ENCODE data around the gene UBE2F.
"Not testable (repeated sequence)": the region's sequence is repeated elsewhere in the genome, so short reads cannot be mapped to it uniquely, and the experiment has no call there.

The UBE2F gene

GRCh38 chr2:238063414-238064189 is 96.8 kb downstream of the UBE2F start:
- FAIRE-seq: no peak
- TF ChIP-seq TAF1 (IDR thresholded peaks at IDR 0.05; ENCODE audit: low read depth, low read length) (no peak), PAX5 (IDR thresholded peaks at IDR 0.05; ENCODE audit: insufficient read depth, low read length, severe bottlenecking) (no peak), POLR2A (IDR thresholded peaks at IDR 0.05; ENCODE audit: low read depth, low read length) (no peak), SPI1 (IDR thresholded peaks at IDR 0.05; ENCODE audit: low read depth, low read length) (no peak), POU2F2 (IDR thresholded peaks at IDR 0.05; ENCODE audit: low read depth, low read length) (no peak), POLR2AphosphoS5 (IDR thresholded peaks at IDR 0.05; ENCODE audit: low read depth, low read length) (no peak)
- no peak for DNase-seq (ENCODE audit: insufficient read length, low spot score)

- DNase-seq (ENCODE audit: insufficient read length, low spot score) (no peak), FAIRE-seq (no peak)
- TF ChIP-seq SPI1 (IDR thresholded peaks at IDR 0.05; ENCODE audit: low read depth, low read length) (no peak), PAX5 (IDR thresholded peaks at IDR 0.05; ENCODE audit: insufficient read depth, low read length, severe bottlenecking) (no peak), POU2F2 (IDR thresholded peaks at IDR 0.05; ENCODE audit: low read depth, low read length) (no peak), TAF1 (IDR thresholded peaks at IDR 0.05; ENCODE audit: low read depth, low read length) (no peak), POLR2A (IDR thresholded peaks at IDR 0.05; ENCODE audit: low read depth, low read length) (no peak), POLR2AphosphoS5 (IDR thresholded peaks at IDR 0.05; ENCODE audit: low read depth, low read length) (no peak)
These were observed 97.6 kb downstream of the UBE2F start for GRCh38 chr2:238064376-238064775.

- TF ChIP-seq POLR2A (IDR thresholded peaks at IDR 0.05; ENCODE audit: low read depth, low read length) (no peak), SPI1 (IDR thresholded peaks at IDR 0.05; ENCODE audit: low read depth, low read length) (no peak), POU2F2 (IDR thresholded peaks at IDR 0.05; ENCODE audit: low read depth, low read length) (no peak), POLR2AphosphoS5 (IDR thresholded peaks at IDR 0.05; ENCODE audit: low read depth, low read length) (no peak), TAF1 (IDR thresholded peaks at IDR 0.05; ENCODE audit: low read depth, low read length) (no peak), PAX5 (IDR thresholded peaks at IDR 0.05; ENCODE audit: insufficient read depth, low read length, severe bottlenecking) (no peak)
- DNase-seq (ENCODE audit: insufficient read length, low spot score) (no peak), FAIRE-seq (peak; percentile 26)
These were observed 98.4 kb downstream of the UBE2F start for GRCh38 chr2:238065071-238065846.

GRCh38 chr2:238066218-238066617 is 99.4 kb downstream of the UBE2F start:
- no peak for DNase-seq (ENCODE audit: insufficient read length, low spot score)
- TF ChIP-seq POLR2AphosphoS5 (IDR thresholded peaks at IDR 0.05; ENCODE audit: low read depth, low read length) (no peak), PAX5 (IDR thresholded peaks at IDR 0.05; ENCODE audit: insufficient read depth, low read length, severe bottlenecking) (no peak), POLR2A (IDR thresholded peaks at IDR 0.05; ENCODE audit: low read depth, low read length) (no peak)
- no peak for FAIRE-seq

- DNase-seq (ENCODE audit: insufficient read length, low spot score); FAIRE-seq: not testable (repeated sequence)
These were observed 99.9 kb downstream of the UBE2F start for GRCh38 chr2:238066718-238067117.

GRCh38 chr2:238067939-238068338 is 101.1 kb downstream of the UBE2F start:
- FAIRE-seq: no peak

GRCh38 chr2:238069021-238069709 is 102.4 kb downstream of the UBE2F start:
- DNase-seq (ENCODE audit: insufficient read length, low spot score) (no peak), FAIRE-seq (no peak)
- TF ChIP-seq POLR2A (IDR thresholded peaks at IDR 0.05; ENCODE audit: low read depth, low read length): no peak
- no peak for TF ChIP-seq POU2F2 (IDR thresholded peaks at IDR 0.05; ENCODE audit: low read depth, low read length)
- no peak for TF ChIP-seq TAF1 (IDR thresholded peaks at IDR 0.05; ENCODE audit: low read depth, low read length)
- TF ChIP-seq PAX5 (IDR thresholded peaks at IDR 0.05; ENCODE audit: insufficient read depth, low read length, severe bottlenecking): no peak
- no peak for TF ChIP-seq POLR2AphosphoS5 (IDR thresholded peaks at IDR 0.05; ENCODE audit: low read depth, low read length)
- TF ChIP-seq SPI1 (IDR thresholded peaks at IDR 0.05; ENCODE audit: low read depth, low read length): no peak

More at GRCh38 chr2:238067939-238068338, 101.1 kb downstream of the UBE2F start:
- TF ChIP-seq TAF1 (IDR thresholded peaks at IDR 0.05; ENCODE audit: low read depth, low read length) (no peak), SPI1 (IDR thresholded peaks at IDR 0.05; ENCODE audit: low read depth, low read length) (no peak), POLR2AphosphoS5 (IDR thresholded peaks at IDR 0.05; ENCODE audit: low read depth, low read length) (no peak), PAX5 (IDR thresholded peaks at IDR 0.05; ENCODE audit: insufficient read depth, low read length, severe bottlenecking) (no peak), POLR2A (IDR thresholded peaks at IDR 0.05; ENCODE audit: low read depth, low read length) (no peak), POU2F2 (IDR thresholded peaks at IDR 0.05; ENCODE audit: low read depth, low read length) (no peak)
- no peak for DNase-seq (ENCODE audit: insufficient read length, low spot score)

GRCh38 chr2:238069877-238070276 is 103.1 kb downstream of the UBE2F start:
- FAIRE-seq: no peak

GRCh38 chr2:238075397-238075796 is 108.6 kb downstream of the UBE2F start:
- no peak for DNase-seq (ENCODE audit: insufficient read length, low spot score)
- FAIRE-seq: no peak

More at GRCh38 chr2:238069877-238070276, 103.1 kb downstream of the UBE2F start:
- DNase-seq (ENCODE audit: insufficient read length, low spot score): no peak
- TF ChIP-seq SPI1 (IDR thresholded peaks at IDR 0.05; ENCODE audit: low read depth, low read length): no peak
- TF ChIP-seq TAF1 (IDR thresholded peaks at IDR 0.05; ENCODE audit: low read depth, low read length): no peak
- TF ChIP-seq PAX5 (IDR thresholded peaks at IDR 0.05; ENCODE audit: insufficient read depth, low read length, severe bottlenecking): no peak
- no peak for TF ChIP-seq POLR2A (IDR thresholded peaks at IDR 0.05; ENCODE audit: low read depth, low read length)
- no peak for TF ChIP-seq POLR2AphosphoS5 (IDR thresholded peaks at IDR 0.05; ENCODE audit: low read depth, low read length)
- TF ChIP-seq POU2F2 (IDR thresholded peaks at IDR 0.05; ENCODE audit: low read depth, low read length): no peak

More at GRCh38 chr2:238075397-238075796, 108.6 kb downstream of the UBE2F start:
- TF ChIP-seq PAX5 (IDR thresholded peaks at IDR 0.05; ENCODE audit: insufficient read depth, low read length, severe bottlenecking) (no peak), POLR2AphosphoS5 (IDR thresholded peaks at IDR 0.05; ENCODE audit: low read depth, low read length) (no peak)
